COLO668 (cell line): ENCODE data around the gene RRP9.
"Not testable (repeated sequence)": the region's sequence is repeated elsewhere in the genome, so short reads cannot be mapped to it uniquely, and the experiment has no call there.

Experiments used
- DNase-seq: peaks from one replicate; lab custom pipeline; 2025; ENCODE audit not compliant: unreplicated experiment; lab: John Stamatoyannopoulos, UW

RRP9 gene

GRCh38 chr3:51904034-51904823 lies 37.5 kb downstream of the RRP9 start:
- no peak for DNase-seq

GRCh38 chr3:51902361-51902760 lies 39.3 kb downstream of the RRP9 start:
- not testable (repeated sequence) for DNase-seq

- not testable (repeated sequence) for DNase-seq
These were observed 41.7 kb downstream of the RRP9 start for GRCh38 chr3:51900043-51900442.

GRCh38 chr3:51897391-51897790 lies 44.3 kb downstream of the RRP9 start:
- DNase-seq: no peak

GRCh38 chr3:51896607-51897305 lies 44.9 kb downstream of the RRP9 start:
- no peak for DNase-seq

GRCh38 chr3:51894939-51895338 lies 46.8 kb downstream of the RRP9 start:
- no peak for DNase-seq

- no peak for DNase-seq
These were observed 47.3 kb downstream of the RRP9 start for GRCh38 chr3:51894391-51894790.

GRCh38 chr3:51891242-51892039 lies 50.3 kb downstream of the RRP9 start:
- DNase-seq: no peak

- no peak for DNase-seq
These were observed 53.1 kb downstream of the RRP9 start for GRCh38 chr3:51888463-51889105.

GRCh38 chr3:51887620-51888019 lies 54.1 kb downstream of the RRP9 start:
- no peak for DNase-seq

GRCh38 chr3:51886447-51886846 lies 55.3 kb downstream of the RRP9 start:
- DNase-seq: no peak
